SK-N-SH (cell line): ENCODE measurements around the gene NFE2. TPM values are rescaled to one million over a fixed set of nuclear protein-coding genes. Genes with fewer than 3 reads are reported as not detected.
A peak's percentile ranks its signal among the peaks of the same experiment; 100 is the strongest.

Experiments used
- CTCF ChIA-PET: fragments of 300-600, 350-600 bp; formaldehyde crosslinking; extraction: SDS; loops from one replicate; lab custom pipeline; 2021; lab: Yijun Ruan, JAX
- POLR2A ChIA-PET: fragments of 350-600 bp; sonication (Branson Sonifier 250); formaldehyde crosslinking; extraction: SDS; loops from one replicate; lab custom pipeline; 2020; ENCODE audit warnings: antibody characterized with exemption, inconsistent platforms; lab: Yijun Ruan, JAX
- DNase-seq: peaks from one replicate; pipeline ENCODE4 v3.0.0; 2012
- H2AFZ ChIP-seq: fragments of 200-600 bp; sonication (generic); 2 replicates; pipeline ENCODE4 v1.8.1; 2016; ENCODE audit warnings: antibody characterized with exemption, mild to moderate bottlenecking, low read depth
- H3F3A ChIP-seq: fragments of 200-600 bp; sonication (generic); replicated peaks from 2 replicates; pipeline ENCODE3; 2016; ENCODE audit warnings: antibody characterized with exemption, mild to moderate bottlenecking; ENCODE audit not compliant: insufficient read depth
- H3K27ac ChIP-seq, 2 experiments: fragments of 200-500 bp in 1 of 2; fragments of 200-600 bp in 1 of 2; sonication (Bioruptor generic) in 1 of 2; sonication (generic), shearing (Covaris generic) in 1 of 2; 2 replicates each; pipeline versions ENCODE4 v1.5.1 to v1.6.1; 2014 to 2016; ENCODE audit warnings: low read depth in 2 of 2, inconsistent platforms in 1 of 2, low read length in 1 of 2, mild to moderate bottlenecking in 1 of 2, mixed read lengths in 1 of 2
- H3K27me3 ChIP-seq: fragments of 200-600 bp; sonication (generic), shearing (Covaris generic); 2 replicates; pipeline ENCODE4 v1.6.1; 2016; ENCODE audit warnings: mixed run types; ENCODE audit not compliant: insufficient read depth
- H3K36me3 ChIP-seq, 2 experiments: fragments of 200-500 bp in 1 of 2; fragments of 200-600 bp in 1 of 2; sonication (Bioruptor generic) in 1 of 2; sonication (generic) in 1 of 2; replicated peaks in 1 of 2; 2 replicates each; pipeline versions ENCODE3 to v1.5.1; 2014 to 2016; ENCODE audit warnings: low read length in 1 of 2, mild to moderate bottlenecking in 1 of 2; ENCODE audit not compliant: insufficient read depth in 2 of 2, control insufficient read depth in 1 of 2
- H3K4me1 ChIP-seq, 2 experiments: fragments of 200-500 bp in 1 of 2; fragments of 200-600 bp in 1 of 2; sonication (Bioruptor generic) in 1 of 2; sonication (generic), shearing (Covaris generic) in 1 of 2; 2 replicates each; pipeline versions ENCODE4 v1.5.1 to v1.6.1; 2014 to 2016; ENCODE audit warnings: low read depth in 1 of 2, low read length in 1 of 2, mixed run types in 1 of 2; ENCODE audit not compliant: insufficient read depth in 2 of 2, control insufficient read depth in 1 of 2
- H3K4me2 ChIP-seq: fragments of 200-600 bp; sonication (generic), shearing (Covaris generic); 2 replicates; pipeline ENCODE4 v1.6.1; 2017; ENCODE audit warnings: mixed run types
- H3K4me3 ChIP-seq, 2 experiments: fragments of 200-500 bp in 1 of 2; fragments of 200-600 bp in 1 of 2; sonication (Bioruptor generic) in 1 of 2; sonication (generic), shearing (Covaris generic) in 1 of 2; 2 replicates each; pipeline versions ENCODE4 v1.5.1 to v1.8.1; 2014 to 2016; ENCODE audit warnings: low read depth in 2 of 2, inconsistent platforms in 1 of 2, low read length in 1 of 2, mild to moderate bottlenecking in 1 of 2, mixed read lengths in 1 of 2, moderate library complexity in 1 of 2
- H3K79me2 ChIP-seq: fragments of 200-600 bp; sonication (generic); 2 replicates; pipeline ENCODE4 v1.8.1; 2017; ENCODE audit warnings: mild to moderate bottlenecking; ENCODE audit not compliant: insufficient read depth
- H3K9ac ChIP-seq: fragments of 200-600 bp; sonication (generic); 2 replicates; pipeline ENCODE4 v1.6.1; 2017; ENCODE audit warnings: mixed run types
- H3K9me2 ChIP-seq: fragments of 200-600 bp; sonication (generic); 2 replicates; pipeline ENCODE4 v1.6.1; 2017; ENCODE audit warnings: mixed run types
- H3K9me3 ChIP-seq: fragments of 200-600 bp; sonication (generic); 2 replicates; pipeline ENCODE4 v1.6.1; 2017; ENCODE audit warnings: mixed run types, mild to moderate bottlenecking, moderate library complexity
- H4K20me1 ChIP-seq: fragments of 200-600 bp; sonication (generic); 2 replicates; pipeline ENCODE4 v1.6.1; 2017; ENCODE audit warnings: mild to moderate bottlenecking, mixed run types; ENCODE audit not compliant: insufficient read depth
- CTCF ChIP-seq: fragments of 200-600 bp; sonication (generic); IDR thresholded peaks from 2 replicates; pipeline ENCODE4 v1.6.1; 2017; ENCODE audit warnings: antibody characterized with exemption, mild to moderate bottlenecking, moderate library complexity
- FOSL2 ChIP-seq: IDR thresholded peaks from 2 replicates; pipeline ENCODE4 v1.4.0; 2012; ENCODE audit warnings: low read depth, mild to moderate bottlenecking, moderate library complexity, borderline replicate concordance
- GABPA ChIP-seq: IDR thresholded peaks from 2 replicates; pipeline ENCODE4 v1.4.0; 2012; ENCODE audit warnings: low read depth, mild to moderate bottlenecking
- IRF3 ChIP-seq: fragments of 150-350 bp; IDR thresholded peaks from 2 replicates; pipeline ENCODE4 v1.6.1; 2016; ENCODE audit warnings: mild to moderate bottlenecking, low read depth, low read length
- JUND ChIP-seq: IDR thresholded peaks from 2 replicates; pipeline ENCODE4 v1.4.0; 2012
- MXI1 ChIP-seq: IDR thresholded peaks from 2 replicates; pipeline ENCODE4 v1.6.1; 2012; ENCODE audit warnings: mild to moderate bottlenecking, low read depth, low read length, improper control_type of control experiment
- NFIC ChIP-seq: IDR thresholded peaks from 2 replicates; pipeline ENCODE4 v1.4.0; 2012; ENCODE audit warnings: borderline replicate concordance
- NRF1 ChIP-seq: IDR thresholded peaks from 2 replicates; pipeline ENCODE4 v1.6.1; 2012; ENCODE audit warnings: low read depth, mild to moderate bottlenecking, low read length
- RAD21 ChIP-seq: IDR thresholded peaks from 2 replicates; pipeline ENCODE4 v1.6.1; 2012; ENCODE audit warnings: mild to moderate bottlenecking, low read length
- REST ChIP-seq: IDR thresholded peaks from 2 replicates; pipeline ENCODE4 v1.6.1; 2012; ENCODE audit warnings: mild to moderate bottlenecking, low read depth, low read length, moderate library complexity
- RFX5 ChIP-seq: IDR thresholded peaks from 2 replicates; pipeline ENCODE4 v1.6.1; 2012; ENCODE audit warnings: mild to moderate bottlenecking, improper control_type of control experiment, low read length
- SMC3 ChIP-seq: IDR thresholded peaks from 2 replicates; pipeline ENCODE4 v1.6.1; 2012; ENCODE audit warnings: low read depth, low read length, improper control_type of control experiment
- TAF1 ChIP-seq: IDR thresholded peaks from 2 replicates; pipeline ENCODE4 v1.6.1; 2012; ENCODE audit warnings: low read depth, mild to moderate bottlenecking, low read length, moderate library complexity, borderline replicate concordance
- WGBS: methylation state at CpG from one replicate; pipeline ENCODE4 v1.1.6; 2017; ENCODE audit warnings: low lambda C conversion rate; 5-methylcytosine and 5-hydroxymethylcytosine counted together
- polyA plus RNA-seq, 3 experiments: library from polyadenylated mRNA; depleted of rRNA; stranded (reverse); fragments of >200 nt; gene quantifications; 2 replicates each; pipeline ENCODE4 v1.2.3, GENCODE V29; 2012
- TF ChIP-seq, protein P1 (sequence below): IDR thresholded peaks from 2 replicates; pipeline ENCODE4 v1.4.0; 2012; ENCODE audit warnings: low read depth, borderline replicate concordance

The NFE2 gene
- polyA plus RNA-seq, 1 of the 3 experiments (the other 2 are of a cell fraction): 0.25 TPM

- Histone ChIP-seq H3K9me2 (no peaks in the 10 kb centered on the region), H4K20me1 (no peaks in the 10 kb centered on the region), H3K27ac (peak overlapping the region in 1 of 2 experiments; percentile 43; a peak in 2 of 4 replicates), H3K4me3 (no peak overlapping the region), H3K9ac (no peak overlapping the region), H3K36me3 (peaks cover 23 to 68% of the 10 kb centered on the region in 2 experiments), H3K79me2 (peaks cover 94% of the 10 kb centered on the region), H3F3A (peaks cover 11% of the 10 kb centered on the region), H3K9me3 (no peaks in the 10 kb centered on the region), H3K27me3 (no peaks in the 10 kb centered on the region), H2AFZ (no peak overlapping the region), H3K4me1 (peaks cover 0 to 4% of the 10 kb centered on the region in 2 experiments; a peak in 2 of 4 replicates), H3K4me2 (no peak overlapping the region)
- CTCF ChIA-PET: interaction anchor here (0.7 to 6.1 kb wide), 45 partner anchors 8 to 128 kb away, joined by 3 to 36 read pairs (median 5); partner anchors contain the start of genes CBX5, COPZ1, HNRNPA1 and NFE2
- 92% methylated on average over 1 of the region's 1 CpG for WGBS
- peak; percentile 73 for DNase-seq
- POLR2A ChIA-PET: interaction anchor here (0.6 to 1.3 kb wide), 4 partner anchors 28 to 75 kb away, joined by 3 to 11 read pairs (median 4); partner anchors contain the start of genes CBX5 and HNRNPA1
- no peak for TF ChIP-seq TAF1
- TF ChIP-seq SMC3: peak; percentile 72
- TF ChIP-seq CTCF: peak; percentile 87
- TF ChIP-seq RAD21: peak; percentile 78
These were observed 49.0 kb downstream of the NFE2 start for GRCh38 chr12:54251667-54252284.

DNA sequence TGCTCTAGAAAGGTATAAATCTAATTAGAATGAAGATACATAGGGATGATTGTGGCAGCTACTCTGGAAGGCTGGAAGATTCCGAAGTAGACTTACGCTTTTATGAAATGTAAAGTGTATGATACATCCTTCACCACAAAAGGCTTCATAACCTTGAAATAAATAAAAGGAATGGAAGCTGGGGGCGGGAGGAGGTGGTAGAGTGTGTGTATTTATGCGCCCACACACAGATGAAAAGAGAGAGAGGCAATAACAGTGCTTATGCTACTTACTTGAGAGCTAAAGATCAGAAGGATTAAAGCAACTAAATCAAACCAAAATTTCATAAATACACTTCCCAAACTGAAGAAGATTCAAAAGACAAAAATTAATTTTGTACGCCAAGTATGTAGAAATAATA is 51.3 kb downstream of the NFE2 start:
- Histone ChIP-seq H2AFZ (no peak overlapping the region), H4K20me1 (no peaks in the 10 kb centered on the region), H3K36me3 (peaks cover 16 to 62% of the 10 kb centered on the region in 2 experiments), H3K9ac (no peak overlapping the region), H3K9me3 (no peaks in the 10 kb centered on the region), H3K79me2 (peaks cover 80% of the 10 kb centered on the region), H3K4me1 (no peaks in the 10 kb centered on the region), H3F3A (peaks cover 5% of the 10 kb centered on the region), H3K27ac (no peak overlapping the region), H3K9me2 (no peaks in the 10 kb centered on the region), H3K4me3 (no peak overlapping the region), H3K27me3 (no peaks in the 10 kb centered on the region), H3K4me2 (no peak overlapping the region)
- WGBS: 93% methylated on average over 5 of the region's 5 CpGs
- DNase-seq: no peak
- ChIA-PET POLR2A (interaction anchor here (1.2 kb wide), 1 partner anchor 109 kb away, joined by 3 read pairs; no protein-coding TSS in a partner anchor), CTCF (interaction anchor here (0.6 to 4.2 kb wide), 15 partner anchors 9 to 264 kb away, joined by 3 to 26 read pairs (median 3); partner anchors contain the start of genes COPZ1 and HOXC10)
- TF ChIP-seq JUND: no peak
- TF ChIP-seq IRF3: no peak
- TF ChIP-seq, protein P1, sequence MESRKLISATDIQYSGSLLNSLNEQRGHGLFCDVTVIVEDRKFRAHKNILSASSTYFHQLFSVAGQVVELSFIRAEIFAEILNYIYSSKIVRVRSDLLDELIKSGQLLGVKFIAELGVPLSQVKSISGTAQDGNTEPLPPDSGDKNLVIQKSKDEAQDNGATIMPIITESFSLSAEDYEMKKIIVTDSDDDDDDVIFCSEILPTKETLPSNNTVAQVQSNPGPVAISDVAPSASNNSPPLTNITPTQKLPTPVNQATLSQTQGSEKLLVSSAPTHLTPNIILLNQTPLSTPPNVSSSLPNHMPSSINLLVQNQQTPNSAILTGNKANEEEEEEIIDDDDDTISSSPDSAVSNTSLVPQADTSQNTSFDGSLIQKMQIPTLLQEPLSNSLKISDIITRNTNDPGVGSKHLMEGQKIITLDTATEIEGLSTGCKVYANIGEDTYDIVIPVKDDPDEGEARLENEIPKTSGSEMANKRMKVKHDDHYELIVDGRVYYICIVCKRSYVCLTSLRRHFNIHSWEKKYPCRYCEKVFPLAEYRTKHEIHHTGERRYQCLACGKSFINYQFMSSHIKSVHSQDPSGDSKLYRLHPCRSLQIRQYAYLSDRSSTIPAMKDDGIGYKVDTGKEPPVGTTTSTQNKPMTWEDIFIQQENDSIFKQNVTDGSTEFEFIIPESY: no peak
- TF ChIP-seq GABPA: no peak
- TF ChIP-seq REST: no peak
- TF ChIP-seq NFIC: no peak
- TF ChIP-seq TAF1: no peak
- no peak for TF ChIP-seq NRF1
- TF ChIP-seq RAD21: no peak
- no peak for TF ChIP-seq MXI1
- no peak for TF ChIP-seq RFX5
- no peak for TF ChIP-seq FOSL2
